Urinary bladder (tissue), 4 donors: ENCODE measurements around the gene TMEM51. TPM values are rescaled to one million over a fixed set of nuclear protein-coding genes. Genes with fewer than 3 reads are reported as not detected.

ENCODE experiments used
- DNase-seq: peaks from one replicate; pipeline ENCODE4 v3.0.0-alpha.2; 2015; ENCODE audit errors: extremely low spot score
- H3K27ac ChIP-seq: one replicate; pipeline ENCODE4 v1.5.1; 2013; ENCODE audit warnings: low read depth, mild to moderate bottlenecking, moderate library complexity
- H3K36me3 ChIP-seq: one replicate; pipeline ENCODE4 v1.6.1; 2013; ENCODE audit warnings: mild to moderate bottlenecking, moderate library complexity; ENCODE audit not compliant: insufficient read depth
- H3K4me1 ChIP-seq: one replicate; pipeline ENCODE4 v1.6.1; 2013; ENCODE audit warnings: mild to moderate bottlenecking, moderate library complexity; ENCODE audit not compliant: insufficient read depth
- H3K4me3 ChIP-seq: one replicate; pipeline ENCODE4 v1.5.1; 2013; ENCODE audit warnings: low read depth, low read length
- WGBS: extraction: QIAGEN DNeasy Blood & Tissue Kit; methylation state at CpG from one replicate; pipeline ENCODE4 v1.1.7; 2013; 5-methylcytosine and 5-hydroxymethylcytosine counted together
- polyA plus RNA-seq: library from polyadenylated mRNA; stranded (reverse); fragments of 200-250 nt; gene quantifications from one replicate; pipeline ENCODE4 v1.2.3, GENCODE V29; 2013
- total RNA-seq: library from RNA; depleted of rRNA; stranded (reverse); fragments of >200 nt; gene quantifications from one replicate; pipeline ENCODE4 v1.2.3, GENCODE V29; 2014
- donor health status: healthy with polysubstance abuse.
- donor health status: healthy.

Gene TMEM51
- 15.9 TPM for total RNA-seq
- 21.5 TPM for polyA plus RNA-seq

GRCh38 chr1:15153184-15153841 is at the start of gene TMEM51:
TMEM51 (plus strand) TSS chr1:15153747; CDS start chr1:15215088, 61,341 bp downstream.
- under 1% methylated on average over 56 of the region's 56 CpGs for WGBS
- H3K27ac ChIP-seq = peak within 1 kb of the TSS; percentile 94
- peak within 1 kb of the TSS; percentile 62 for H3K4me3 ChIP-seq
- no peaks in the 10 kb centered on the region for H3K36me3 ChIP-seq
- DNase-seq = no peak
- no peaks in the 10 kb centered on the region for H3K4me1 ChIP-seq

GRCh38 chr1:15103906-15104305 is 49.6 kb upstream of the TMEM51 start:
- no peak overlapping the region for H3K4me3 ChIP-seq
- no peaks in the 10 kb centered on the region for H3K36me3 ChIP-seq
- no peak for DNase-seq
- no peak overlapping the region for H3K27ac ChIP-seq
- no peaks in the 10 kb centered on the region for H3K4me1 ChIP-seq
- WGBS = 87% methylated on average over 10 of the region's 10 CpGs

- H3K36me3 ChIP-seq = no peaks in the 10 kb centered on the region
- no peak overlapping the region for H3K27ac ChIP-seq
- no peak for DNase-seq
- no peak overlapping the region for H3K4me3 ChIP-seq
- H3K4me1 ChIP-seq = no peaks in the 10 kb centered on the region
Observed at GRCh38 chr1:15104768-15105167, 48.8 kb upstream of the TMEM51 start.

GRCh38 chr1:15106608-15107007 is 46.9 kb upstream of the TMEM51 start:
- H3K4me3 ChIP-seq = no peak overlapping the region
- 41% methylated on average over 7 of the region's 7 CpGs for WGBS
- no peak overlapping the region for H3K27ac ChIP-seq
- H3K4me1 ChIP-seq = no peaks in the 10 kb centered on the region
- DNase-seq = no peak
- no peaks in the 10 kb centered on the region for H3K36me3 ChIP-seq

- H3K36me3 ChIP-seq = no peaks in the 10 kb centered on the region
- WGBS = 90% methylated on average over 1 of the region's 1 CpG
- no peaks in the 10 kb centered on the region for H3K4me1 ChIP-seq
- DNase-seq = no peak
- no peak overlapping the region for H3K4me3 ChIP-seq
- H3K27ac ChIP-seq = no peak overlapping the region
Observed at GRCh38 chr1:15107058-15107687, 46.4 kb upstream of the TMEM51 start.

GRCh38 chr1:15107911-15108310 is 45.6 kb upstream of the TMEM51 start:
- DNase-seq = no peak
- no peak overlapping the region for H3K27ac ChIP-seq
- whole genome bisulfite sequencing = 69% methylated on average over 4 of the region's 4 CpGs
- no peaks in the 10 kb centered on the region for H3K4me1 ChIP-seq
- no peaks in the 10 kb centered on the region for H3K36me3 ChIP-seq
- no peak overlapping the region for H3K4me3 ChIP-seq

- no peaks in the 10 kb centered on the region for H3K36me3 ChIP-seq
- 83% methylated on average over 9 of the region's 9 CpGs for WGBS
- DNase-seq = no peak
- H3K4me1 ChIP-seq = no peaks in the 10 kb centered on the region
- no peak overlapping the region for H3K27ac ChIP-seq
- no peak overlapping the region for H3K4me3 ChIP-seq
Observed at GRCh38 chr1:15110128-15110866, 43.2 kb upstream of the TMEM51 start.

GRCh38 chr1:15110867-15111230 is 42.7 kb upstream of the TMEM51 start:
- WGBS = 93% methylated on average over 2 of the region's 2 CpGs
- H3K4me3 ChIP-seq = no peak overlapping the region
- no peak overlapping the region for H3K27ac ChIP-seq
- H3K4me1 ChIP-seq = no peaks in the 10 kb centered on the region
- DNase-seq = no peak
- H3K36me3 ChIP-seq = no peaks in the 10 kb centered on the region

- no peak overlapping the region for H3K4me3 ChIP-seq
- no peak for DNase-seq
- H3K4me1 ChIP-seq = no peaks in the 10 kb centered on the region
- no peaks in the 10 kb centered on the region for H3K36me3 ChIP-seq
- no peak overlapping the region for H3K27ac ChIP-seq
- WGBS = 92% methylated on average over 5 of the region's 5 CpGs
Observed at GRCh38 chr1:15113146-15113545, 40.4 kb upstream of the TMEM51 start.

GRCh38 chr1:15114884-15115283 is 38.7 kb upstream of the TMEM51 start:
- Histone ChIP-seq H3K27ac (no peak overlapping the region), H3K4me1 (no peaks in the 10 kb centered on the region), H3K4me3 (no peak overlapping the region), H3K36me3 (no peaks in the 10 kb centered on the region)
- DNase-seq = no peak
- WGBS = 90% methylated on average over 13 of the region's 13 CpGs

- no peaks in the 10 kb centered on the region for H3K4me1 ChIP-seq
- H3K4me3 ChIP-seq = no peak overlapping the region
- DNase-seq = no peak
- 94% methylated on average over 15 of the region's 15 CpGs for WGBS
- no peak overlapping the region for H3K27ac ChIP-seq
- no peaks in the 10 kb centered on the region for H3K36me3 ChIP-seq
Observed at GRCh38 chr1:15115542-15116330, 37.8 kb upstream of the TMEM51 start.

GRCh38 chr1:15116966-15117365 is 36.6 kb upstream of the TMEM51 start:
- Histone ChIP-seq H3K27ac (no peak overlapping the region), H3K4me3 (no peak overlapping the region), H3K36me3 (no peaks in the 10 kb centered on the region), H3K4me1 (no peaks in the 10 kb centered on the region)
- WGBS = 57% methylated on average over 5 of the region's 5 CpGs
- DNase-seq = no peak

GRCh38 chr1:15117671-15118325 is 35.7 kb upstream of the TMEM51 start:
- no peak overlapping the region for H3K27ac ChIP-seq
- H3K4me3 ChIP-seq = no peak overlapping the region
- 80% methylated on average over 8 of the region's 8 CpGs for WGBS
- no peaks in the 10 kb centered on the region for H3K4me1 ChIP-seq
- DNase-seq = no peak
- H3K36me3 ChIP-seq = no peaks in the 10 kb centered on the region
